ENCODE data around the gene SEPHS1.
A peak's percentile ranks its signal among the peaks of the same experiment; 100 is the strongest.
"Not testable (repeated sequence)": the region's sequence is repeated elsewhere in the genome, so short reads cannot be mapped to it uniquely, and the experiment has no call there.

The SEPHS1 gene

DNA sequence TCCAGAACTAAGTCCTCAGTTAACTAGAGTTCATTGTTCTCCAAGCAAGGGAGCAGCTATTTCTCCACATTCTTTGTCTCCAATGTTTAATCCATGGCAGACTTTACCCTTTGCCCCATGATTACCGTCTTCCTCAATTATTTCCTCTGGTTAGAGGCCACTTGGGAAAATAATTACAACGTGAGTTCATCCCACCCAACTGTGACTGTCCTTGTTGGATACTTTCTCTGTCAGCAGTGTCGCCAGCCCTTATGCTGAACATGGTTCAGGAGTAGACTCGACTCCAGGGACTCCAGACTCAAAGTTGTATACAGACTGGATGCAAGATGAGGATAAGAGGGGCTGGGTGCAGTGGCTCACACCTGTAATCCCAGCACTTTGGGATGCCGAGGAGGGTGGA is 17.1 kb upstream of the SEPHS1 start:
- DNase-seq (ENCODE audit: low read depth, low spot score): no peak

DNA sequence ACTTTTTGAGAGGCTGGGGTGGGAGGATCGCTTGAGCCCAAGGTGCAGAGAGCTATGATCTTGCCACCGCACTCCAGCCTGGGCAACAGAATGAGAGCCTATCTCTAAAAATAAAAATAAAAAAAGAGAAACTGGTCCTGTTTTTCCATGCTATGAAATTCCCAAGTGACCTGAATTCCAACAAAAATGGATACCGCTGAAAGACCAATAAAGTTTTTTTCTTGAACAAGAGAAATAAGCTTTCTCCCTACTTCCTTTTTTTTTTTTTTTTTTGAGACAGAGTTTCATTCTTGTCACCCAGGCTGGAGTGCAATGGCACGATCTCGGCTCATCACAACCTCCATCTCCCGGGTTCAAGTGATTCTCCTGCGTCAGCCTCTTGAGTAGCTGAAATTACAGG is 12.5 kb upstream of the SEPHS1 start:
- DNase-seq (ENCODE audit: low read depth, low spot score): no peak

DNA sequence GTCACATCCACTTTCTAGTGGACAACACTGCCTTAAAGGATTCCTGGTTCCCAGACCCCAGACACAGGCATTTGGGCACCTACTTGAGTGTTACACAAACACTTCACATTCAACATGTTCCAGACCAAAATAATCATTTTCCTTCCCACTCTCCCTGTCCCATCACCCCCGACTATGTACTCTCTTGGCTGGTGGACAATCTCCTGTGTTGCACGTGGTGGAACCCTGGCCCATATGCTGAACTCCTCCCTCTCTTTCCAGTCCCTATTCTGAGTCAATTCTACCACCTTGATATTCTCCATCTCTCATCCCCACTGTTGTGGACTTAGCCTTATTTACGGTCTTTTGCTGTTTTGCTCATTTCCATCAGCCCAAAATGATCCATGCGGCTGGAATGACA is 8.3 kb upstream of the SEPHS1 start:
- DNase-seq (ENCODE audit: low read depth, low spot score): no peak

DNA sequence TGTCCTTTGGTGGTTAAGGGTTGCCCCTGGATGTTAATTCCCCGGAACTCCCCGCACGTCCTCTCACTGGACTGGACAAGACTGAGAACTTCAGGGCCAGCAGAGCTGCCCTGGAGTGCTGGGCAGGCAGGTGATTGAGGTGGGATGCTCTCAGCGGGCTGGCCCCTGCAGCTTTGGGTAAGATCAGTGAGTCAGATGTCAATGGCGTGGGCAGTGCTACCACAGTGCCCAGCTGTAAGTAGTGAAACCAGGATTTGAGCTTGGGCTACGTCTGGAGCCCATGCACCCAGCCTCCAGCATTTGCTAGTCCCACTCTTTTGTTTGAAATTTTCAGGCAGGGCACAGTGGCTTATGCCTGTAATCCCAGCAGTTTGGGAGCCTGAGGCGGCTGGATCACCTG is 6.7 kb upstream of the SEPHS1 start:
- no peak for DNase-seq (ENCODE audit: low read depth, low spot score)

DNA sequence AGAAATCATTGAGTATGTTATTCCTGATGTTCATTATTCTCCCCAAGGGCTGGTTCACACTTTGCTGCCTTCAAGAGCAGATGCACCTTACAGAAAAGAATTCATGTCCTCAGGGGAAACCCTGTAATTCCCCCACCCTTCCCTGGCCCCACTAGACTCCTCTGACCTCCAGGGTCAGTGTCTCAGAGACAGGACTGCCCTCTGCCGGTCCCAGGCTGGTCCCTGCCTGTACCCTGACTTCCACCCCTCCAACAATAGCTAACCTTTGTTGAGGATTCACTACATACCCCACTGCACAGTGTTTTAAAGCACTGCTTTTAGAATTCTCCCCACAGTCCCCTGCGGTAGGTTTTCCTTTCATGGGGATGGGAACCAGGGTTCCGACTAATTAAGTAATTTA is 4.4 kb upstream of the SEPHS1 start:
- DNase-seq (ENCODE audit: low read depth, low spot score): no peak

DNA sequence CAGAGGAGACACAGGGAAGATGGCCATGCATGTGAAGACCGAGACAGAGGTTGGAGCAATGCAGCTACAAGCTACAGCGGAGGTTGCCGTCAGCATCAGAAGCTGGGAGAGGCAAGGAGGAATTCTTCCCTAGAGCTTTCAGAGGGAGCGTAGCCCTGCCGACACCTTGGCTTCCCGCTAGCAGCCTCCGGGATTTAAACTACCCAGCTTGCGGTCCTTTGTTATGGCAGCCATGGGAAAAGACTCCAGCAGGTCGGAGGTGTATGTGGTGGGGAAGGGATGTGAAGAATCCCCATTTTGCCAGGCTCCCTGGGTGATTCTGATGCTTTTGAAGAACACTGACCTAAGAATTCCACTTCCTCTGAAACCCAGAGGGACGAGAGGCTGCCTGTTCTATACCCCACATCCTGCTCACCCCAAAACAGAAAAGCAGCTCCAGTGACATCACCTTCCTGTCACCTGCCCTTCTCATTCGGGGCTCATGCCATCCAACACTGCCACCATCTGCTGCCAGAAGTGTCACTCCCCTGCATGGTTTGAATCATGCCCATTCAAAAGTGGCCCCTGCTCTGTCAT is 3.3 kb upstream of the SEPHS1 start:
- DNase-seq (ENCODE audit: low read depth, low spot score): peak; percentile 85

DNA sequence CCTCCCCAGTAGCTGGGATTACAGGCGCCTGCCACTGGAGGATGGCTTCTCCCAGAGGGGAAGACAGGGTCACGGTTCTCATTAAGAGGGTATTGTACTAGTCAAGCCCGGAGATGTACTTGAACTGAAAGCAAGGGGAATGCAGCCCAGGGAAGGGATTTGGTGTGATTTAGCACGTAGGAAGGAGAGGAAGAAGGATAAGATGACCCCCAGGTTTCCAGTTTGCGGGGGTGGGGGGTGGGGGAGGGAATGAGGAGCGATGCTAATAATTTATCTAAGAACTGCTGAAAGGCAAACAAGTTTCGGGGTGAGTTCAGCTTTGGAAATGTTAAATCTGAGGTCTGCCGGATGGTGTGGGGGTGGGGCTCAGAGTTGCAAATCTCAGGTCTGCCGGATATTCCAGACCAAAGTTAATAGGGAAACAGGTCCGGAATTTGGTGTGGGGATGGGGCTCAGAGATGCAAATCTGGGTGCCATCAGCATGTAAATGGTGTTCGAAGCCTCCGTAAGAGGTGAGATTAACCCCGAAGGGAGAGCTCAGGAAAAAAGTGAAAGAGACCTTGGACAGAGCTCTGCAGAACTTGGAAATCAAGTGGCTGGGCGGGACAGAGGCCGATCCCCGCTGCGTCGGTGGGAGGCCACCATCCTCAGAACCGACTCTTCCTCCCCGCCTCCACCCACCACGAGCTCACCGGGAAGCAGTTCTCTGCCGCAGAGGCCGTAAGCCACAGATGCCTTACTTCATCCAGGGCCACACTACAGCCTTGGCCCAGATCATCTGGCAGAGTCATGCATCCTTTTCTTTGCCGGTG is 1.6 kb upstream of the SEPHS1 start:
- DNase-seq (ENCODE audit: low read depth, low spot score): peak; percentile 100

DNA sequence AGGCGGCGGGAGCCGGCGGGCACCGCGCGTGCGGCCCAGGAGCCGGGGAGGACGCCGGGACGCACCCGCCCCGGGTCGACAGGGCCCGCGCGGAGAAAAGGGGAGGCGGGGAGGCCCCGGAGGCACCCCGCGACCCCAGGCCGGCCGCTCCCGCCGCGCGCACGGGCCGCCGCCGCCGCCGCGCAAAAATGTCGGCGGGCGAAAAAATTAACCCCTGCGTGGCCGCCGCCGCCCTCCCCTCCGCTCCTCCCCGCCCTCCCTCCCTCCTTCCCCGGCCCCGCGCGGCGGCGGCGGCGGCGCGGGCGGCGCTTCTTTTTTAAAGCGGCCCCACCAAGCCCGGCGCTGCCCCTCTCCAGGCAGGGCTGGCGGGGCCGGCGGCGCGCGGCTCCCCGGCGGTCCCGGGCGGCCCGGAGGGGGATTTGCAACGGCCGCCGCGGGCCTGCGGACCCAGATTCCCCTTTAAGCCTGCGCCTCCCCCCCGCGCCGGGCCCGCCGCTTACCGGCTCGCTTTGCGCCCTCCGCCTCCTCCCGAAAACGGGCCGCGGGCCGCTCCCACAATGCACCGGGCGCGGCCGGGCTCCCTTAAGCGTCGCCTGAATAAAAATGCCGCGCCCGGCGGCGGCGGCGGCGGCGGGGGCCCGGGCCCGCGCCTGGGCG is 465 bp downstream of the SEPHS1 start:
- DNase-seq (ENCODE audit: low read depth, low spot score): no peak

DNA sequence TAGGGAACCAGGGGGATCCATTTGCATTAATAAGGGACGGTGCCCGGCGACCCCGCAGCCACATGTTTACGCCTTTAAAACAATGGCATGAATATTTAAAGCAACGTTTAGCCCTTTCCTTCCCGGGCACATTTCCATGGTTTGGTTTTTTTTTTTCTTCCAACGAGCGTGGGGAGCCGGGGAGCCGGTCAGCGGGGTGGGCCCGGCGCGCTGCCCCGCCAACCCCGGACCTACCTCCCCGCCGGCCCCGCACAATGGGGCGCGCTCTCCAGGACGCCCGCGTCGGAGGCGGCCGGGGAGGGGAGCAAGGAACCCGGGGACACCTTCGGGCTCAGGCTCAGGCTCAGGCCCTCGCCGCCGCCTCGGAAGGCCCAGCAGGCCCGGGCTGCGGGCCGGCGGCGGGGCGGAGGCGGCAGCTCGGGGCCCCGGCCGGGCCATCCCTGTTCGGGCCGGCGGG is 1.0 kb downstream of the SEPHS1 start:
- DNase-seq (ENCODE audit: low read depth, low spot score): no peak

DNA sequence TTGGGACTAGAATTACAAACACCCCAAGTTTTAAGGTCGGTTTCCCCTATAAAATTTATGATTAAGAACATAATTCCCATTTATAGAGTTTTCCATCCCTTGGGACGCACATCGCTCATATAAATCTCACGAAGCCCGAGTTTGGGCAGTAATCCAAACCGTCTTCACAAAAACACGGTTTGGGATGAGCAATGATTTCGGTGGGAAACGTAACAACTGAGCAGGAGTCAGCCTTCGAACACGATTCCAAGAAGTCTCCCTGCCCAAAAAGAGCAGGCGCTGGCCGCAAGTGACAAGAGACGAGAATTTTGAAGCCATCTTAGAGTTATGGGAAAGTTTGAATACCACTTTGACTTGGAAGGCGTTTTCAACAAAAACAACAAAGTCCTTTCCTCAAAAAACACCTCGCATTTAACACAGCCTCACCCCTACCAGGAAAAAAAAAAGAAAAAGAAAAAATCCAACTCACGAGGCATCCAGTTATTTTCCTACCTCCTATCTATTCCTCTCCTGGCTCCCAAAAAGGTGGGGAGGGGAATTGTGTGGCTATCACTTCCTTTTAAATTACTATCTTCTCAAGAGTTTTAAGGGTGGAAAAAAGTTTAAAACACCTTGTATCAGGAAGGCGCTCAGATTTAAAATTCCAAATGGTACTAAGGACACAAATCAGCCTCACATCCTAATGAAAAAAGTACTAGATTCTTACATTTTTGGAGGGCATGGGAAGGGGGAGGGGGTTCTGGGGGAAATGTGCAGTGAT is 1.6 kb downstream of the SEPHS1 start:
- DNase-seq (ENCODE audit: low read depth, low spot score): no peak

DNA sequence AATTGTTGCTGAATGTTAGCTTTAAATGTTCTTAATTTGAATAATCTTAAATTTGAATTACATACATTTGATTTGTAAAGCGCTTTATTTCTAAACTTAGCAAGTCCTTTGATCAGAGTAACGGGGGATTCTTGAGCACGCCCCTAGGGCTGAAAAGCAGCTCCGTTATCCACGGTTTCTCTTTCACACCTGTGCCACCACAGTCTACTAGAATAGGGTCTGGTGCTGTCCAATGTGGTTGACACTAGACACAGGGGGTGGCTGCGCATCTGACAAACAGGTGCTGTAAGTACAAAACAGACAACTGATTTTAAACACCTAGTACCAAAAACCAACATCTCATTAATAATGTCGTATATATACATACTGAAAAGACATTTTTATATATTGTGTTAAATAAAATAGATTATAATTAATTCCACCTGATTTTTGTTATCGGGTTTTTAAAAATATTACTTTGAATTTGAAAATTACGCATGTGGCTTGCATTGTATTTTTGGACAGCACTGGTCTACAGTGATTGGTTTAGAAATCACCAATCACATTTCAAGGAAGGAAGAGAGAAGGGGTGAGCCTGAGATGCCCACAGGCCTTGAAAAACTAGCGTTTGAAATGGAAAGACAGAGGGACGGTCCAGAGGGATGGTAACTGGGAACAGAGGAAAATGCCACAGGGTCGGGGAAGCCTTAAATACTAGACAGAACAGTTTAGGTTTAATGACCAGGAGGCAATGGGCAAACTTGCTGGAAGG is 7.3 kb downstream of the SEPHS1 start:
- no peak for DNase-seq (ENCODE audit: low read depth, low spot score)

DNA sequence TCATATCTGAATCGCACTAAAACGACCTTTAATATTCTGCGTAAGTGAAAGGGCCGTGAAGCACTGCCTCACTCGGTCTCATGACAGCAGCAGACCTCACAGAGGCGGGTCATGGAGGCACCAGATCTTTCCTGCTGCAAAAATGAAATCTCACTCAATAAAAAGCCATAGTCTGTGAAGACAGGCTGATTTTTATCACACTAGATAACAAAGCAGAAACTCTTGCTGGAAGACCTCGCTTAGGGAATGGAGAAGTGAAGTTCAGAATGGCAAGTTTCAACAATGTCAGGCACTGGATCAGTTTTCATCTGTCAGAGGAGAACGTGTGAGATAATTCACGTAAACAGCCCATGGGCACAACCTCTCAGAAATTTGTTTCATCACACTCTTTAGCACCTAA is 8.0 kb downstream of the SEPHS1 start:
- no peak for DNase-seq (ENCODE audit: low read depth, low spot score)

DNA sequence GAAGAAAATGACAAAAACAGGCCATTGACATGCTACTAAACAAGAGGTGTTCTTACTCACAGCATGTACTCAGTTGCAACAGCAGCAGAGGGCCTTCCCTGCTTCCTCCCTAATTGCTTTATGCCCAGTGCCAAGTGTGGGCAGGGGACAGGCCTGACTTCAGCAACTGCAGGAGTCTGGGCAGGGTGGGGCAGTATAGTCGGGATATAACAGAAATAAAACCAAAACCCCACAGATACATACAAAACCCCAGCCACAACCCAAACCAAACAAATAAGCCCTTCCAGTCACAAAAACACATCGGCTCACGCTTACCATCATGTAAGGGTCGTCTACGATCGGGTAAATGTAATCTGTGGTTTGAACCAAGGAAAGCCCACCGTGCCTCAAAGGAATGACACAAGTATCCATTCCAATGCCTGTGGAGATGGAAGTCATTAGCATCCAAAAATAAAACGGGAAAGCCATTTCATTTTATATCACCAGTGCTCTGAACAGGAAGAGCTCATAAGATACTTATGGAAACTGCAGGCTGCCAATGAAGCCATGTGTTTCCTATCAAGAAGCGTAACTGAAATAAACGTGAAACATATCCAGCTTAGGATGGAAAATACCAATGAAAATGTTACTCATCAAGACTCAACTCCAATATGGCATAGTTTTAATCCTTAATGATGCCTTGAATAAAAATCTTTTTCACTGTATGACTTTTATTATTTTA is 9.5 kb downstream of the SEPHS1 start:
- DNase-seq (ENCODE audit: low read depth, low spot score): no peak

DNA sequence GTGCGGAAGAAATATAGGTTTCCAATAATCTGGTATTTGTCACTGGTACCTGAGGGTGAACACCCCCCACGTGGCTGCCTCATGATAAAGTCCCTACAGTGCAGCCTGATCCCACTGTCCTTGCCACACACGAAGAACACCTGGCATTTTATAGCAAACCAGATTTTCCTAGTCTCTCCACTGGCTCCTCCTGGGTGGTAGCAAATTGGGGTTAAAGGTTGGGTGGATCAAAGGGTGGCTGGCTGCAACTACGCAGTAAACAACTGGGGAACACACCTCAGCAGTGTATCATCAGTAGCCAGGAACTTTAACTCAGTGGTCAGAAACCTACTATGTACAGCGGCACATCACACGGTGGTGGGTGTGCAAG is 10.3 kb downstream of the SEPHS1 start:
- no peak for DNase-seq (ENCODE audit: low read depth, low spot score)

DNA sequence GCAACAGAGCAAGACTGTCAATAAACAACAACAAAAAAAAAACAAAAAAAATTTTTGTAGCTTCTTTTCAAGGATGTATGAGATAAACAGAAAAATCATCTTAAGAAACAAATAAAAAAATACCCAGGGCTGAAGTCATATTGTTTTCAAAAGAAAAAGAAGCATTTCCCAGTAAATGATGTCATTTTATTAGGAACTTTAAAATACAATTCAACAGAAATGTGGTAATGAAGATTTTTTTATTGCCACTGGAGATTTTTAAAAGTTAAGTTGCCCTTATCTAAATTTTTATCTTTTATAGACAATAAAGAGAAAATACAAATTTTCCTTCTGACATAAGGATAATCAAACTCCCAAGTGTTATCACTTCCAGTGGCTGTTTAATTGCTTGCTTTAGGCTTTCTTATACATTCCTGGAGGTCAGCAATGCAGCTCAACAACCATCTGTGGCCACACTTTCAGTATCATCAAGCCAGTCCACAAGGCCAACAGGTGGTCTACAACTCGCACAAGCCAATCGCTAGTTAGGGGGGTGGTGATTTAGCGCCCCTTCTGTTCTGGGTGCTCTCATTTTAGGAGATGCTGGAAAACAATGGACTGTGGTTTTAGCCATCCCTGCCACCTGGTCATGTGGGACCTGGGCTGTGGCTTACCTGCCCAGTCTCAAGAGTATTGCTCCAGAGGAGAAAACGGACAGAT is 10.8 kb downstream of the SEPHS1 start:
- DNase-seq (ENCODE audit: low read depth, low spot score): no peak

DNA sequence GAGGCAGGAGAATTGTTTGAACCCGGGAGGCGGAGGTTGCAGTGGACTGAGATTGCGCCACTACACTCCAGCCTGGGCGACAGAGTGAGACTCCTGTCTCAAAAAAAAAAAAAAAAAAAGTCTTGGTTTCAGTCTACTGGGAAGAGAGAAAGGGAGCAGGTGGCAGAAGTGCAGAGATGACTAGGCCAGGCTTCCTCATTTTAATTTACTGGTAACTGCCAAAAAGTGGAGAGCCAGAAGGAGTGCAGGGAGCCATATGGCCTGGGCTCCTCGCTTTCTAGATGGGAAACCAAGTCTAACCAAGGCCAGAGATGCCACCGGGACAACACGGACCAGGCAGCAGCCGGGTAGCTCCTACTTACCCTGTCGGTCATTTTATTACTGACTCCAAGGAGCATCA is 12.2 kb downstream of the SEPHS1 start:
- no peak for DNase-seq (ENCODE audit: low read depth, low spot score)

DNA sequence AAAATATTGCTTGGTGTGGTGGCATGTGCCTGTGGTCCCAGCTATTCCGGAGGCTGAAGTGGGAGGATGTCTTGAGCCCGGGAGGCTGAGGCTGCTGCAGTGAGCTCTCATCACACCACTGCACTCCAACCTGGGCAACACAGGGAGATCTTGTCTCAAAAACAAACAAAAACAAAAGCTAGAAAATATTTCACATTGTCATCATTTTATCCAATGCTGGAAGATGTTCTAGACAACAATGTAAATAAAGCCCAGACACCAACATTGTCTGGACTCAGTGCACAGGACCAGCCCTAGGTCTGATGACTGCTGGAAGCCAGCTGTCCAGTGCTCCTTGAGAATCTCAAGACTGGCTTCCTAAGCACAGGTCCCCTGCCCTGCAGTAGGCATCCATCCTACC is 13.5 kb downstream of the SEPHS1 start:
- DNase-seq (ENCODE audit: low read depth, low spot score): no peak

DNA sequence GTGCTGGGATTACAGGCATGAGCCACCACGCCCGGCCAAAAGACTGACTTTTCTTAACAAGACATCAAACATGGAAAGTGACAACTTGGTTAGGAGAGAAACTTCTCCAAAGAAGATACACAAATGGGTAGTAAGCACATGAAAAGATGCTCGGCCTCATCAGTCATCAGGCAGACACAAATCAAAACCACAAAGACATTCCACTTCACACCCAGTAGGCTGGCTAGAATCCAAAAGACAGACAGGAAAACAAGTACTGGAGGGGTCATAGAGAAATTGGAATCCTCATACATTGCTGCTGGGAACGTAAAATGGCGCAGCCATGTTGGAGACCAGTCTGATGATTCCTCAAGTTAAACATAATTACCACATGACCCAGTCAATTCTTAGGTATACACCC is 16.4 kb downstream of the SEPHS1 start:
- DNase-seq (ENCODE audit: low read depth, low spot score): no peak

DNA sequence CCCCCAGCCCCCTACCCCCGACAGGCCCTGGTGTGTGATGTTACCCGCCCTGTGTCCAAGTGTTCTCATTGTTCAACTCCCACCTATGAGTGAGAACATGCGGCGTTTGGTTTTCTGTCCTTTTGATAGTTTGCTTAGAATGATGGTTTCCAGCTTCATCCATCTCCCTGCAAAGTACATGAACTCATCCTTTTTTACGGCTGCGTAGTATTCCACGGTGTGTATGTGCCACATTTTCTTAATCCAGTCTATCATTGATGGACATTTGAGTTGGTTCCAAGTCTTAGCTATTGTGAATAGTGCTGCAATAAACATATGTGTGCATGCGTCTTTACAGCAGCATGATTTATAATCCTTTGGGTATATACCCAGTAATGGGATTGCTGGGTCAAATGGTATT is 17.1 kb downstream of the SEPHS1 start:
- not testable (repeated sequence) for DNase-seq (ENCODE audit: low read depth, low spot score)

DNA sequence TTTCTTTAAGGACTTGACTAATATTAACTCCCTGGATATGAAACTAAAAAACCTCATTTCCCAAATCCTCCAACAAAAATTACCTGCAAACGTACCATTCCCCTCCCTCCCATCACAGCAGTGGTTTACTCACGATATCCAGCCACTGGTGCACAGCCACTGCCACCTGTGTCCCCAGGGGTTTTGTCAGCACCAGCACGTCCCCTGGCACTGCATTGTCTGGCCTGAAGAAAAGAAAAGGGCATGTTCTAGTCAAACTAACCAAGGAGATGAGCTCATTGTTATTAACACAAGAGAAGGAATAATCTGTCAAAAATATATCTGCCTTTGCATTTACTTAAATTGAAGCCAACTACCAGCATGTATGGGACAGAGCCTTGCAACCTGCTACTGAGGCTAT is 18.5 kb downstream of the SEPHS1 start:
- DNase-seq (ENCODE audit: low read depth, low spot score): no peak

Data from iPS DF 19.7 (cell line).